ENCODE data around the gene SRD5A1.
A peak's percentile ranks its signal among the peaks of the same experiment; 100 is the strongest.

The SRD5A1 gene

DNA sequence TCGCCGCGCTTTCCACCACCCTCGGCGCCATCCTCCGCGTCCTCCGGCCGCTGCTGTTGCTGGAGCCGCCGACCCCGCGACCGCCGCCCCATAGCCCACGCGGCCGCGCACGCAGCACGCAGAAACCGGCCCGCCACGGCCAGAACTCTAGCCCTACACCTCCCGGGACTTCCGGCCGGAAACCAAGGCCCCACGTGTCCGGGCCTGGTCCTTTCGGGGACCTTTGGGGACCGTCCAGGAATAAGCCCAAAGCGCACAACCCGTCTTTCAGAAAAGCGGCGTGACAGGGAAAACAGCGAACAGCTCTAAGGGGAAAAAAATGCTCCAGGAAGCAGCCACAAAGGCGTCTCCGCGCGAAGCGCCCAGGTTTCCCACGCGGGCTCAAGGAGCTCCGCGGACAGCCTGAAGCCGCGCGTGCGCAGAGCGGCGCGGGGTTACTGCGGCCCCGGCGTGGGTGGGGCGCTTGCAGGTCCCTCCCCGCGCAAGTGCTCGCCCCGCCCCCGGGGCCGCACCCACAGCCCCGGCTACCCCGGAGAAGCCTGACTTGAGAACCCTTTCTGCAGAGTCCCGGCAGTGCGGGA, at the start of gene SRD5A1, which contains the start of gene NSUN2:
Gene SRD5A1 (plus strand): TSS at position 553 of the 581 bp plus-strand sequence. CDS start 137 bp downstream, outside the sequence.
Gene NSUN2 (minus strand): TSS at position 157 of the 581 bp plus-strand sequence. CDS start 65 bp downstream, at position 92.
- peak; percentile 82 for DNase-seq

DNA sequence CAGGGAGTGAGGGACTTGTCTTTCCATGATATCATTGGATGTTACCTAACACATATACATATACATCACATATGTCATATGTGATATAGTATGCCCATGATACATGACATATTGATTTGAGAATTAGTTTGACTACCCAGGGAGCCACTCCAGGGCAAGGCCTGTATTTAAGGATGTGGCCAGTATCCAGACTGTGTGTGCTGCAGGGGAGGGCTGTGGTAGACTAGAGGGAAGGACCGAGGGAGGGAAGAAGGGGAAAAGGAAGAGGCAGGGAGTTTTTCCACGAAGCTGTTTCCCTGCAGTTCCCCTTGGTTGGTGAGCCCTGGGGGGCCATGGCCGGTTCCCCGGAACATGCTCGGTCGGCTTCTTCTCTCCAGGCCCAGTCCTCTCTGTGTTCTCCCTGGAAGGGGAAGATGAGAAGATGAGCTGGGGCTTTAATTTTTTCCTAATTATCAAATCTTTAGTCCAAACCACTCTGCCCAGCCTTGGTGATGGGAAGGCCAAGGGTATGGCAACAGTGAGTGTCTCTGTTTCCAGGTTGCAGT, 49.1 kb upstream of the SRD5A1 start:
- DNase-seq: no peak

GRCh38 chr5:6584727-6585126, 48.5 kb upstream of the SRD5A1 start:
- DNase-seq: no peak

- DNase-seq: no peak
These were observed 48.1 kb upstream of the SRD5A1 start for GRCh38 chr5:6585168-6585567.

DNA sequence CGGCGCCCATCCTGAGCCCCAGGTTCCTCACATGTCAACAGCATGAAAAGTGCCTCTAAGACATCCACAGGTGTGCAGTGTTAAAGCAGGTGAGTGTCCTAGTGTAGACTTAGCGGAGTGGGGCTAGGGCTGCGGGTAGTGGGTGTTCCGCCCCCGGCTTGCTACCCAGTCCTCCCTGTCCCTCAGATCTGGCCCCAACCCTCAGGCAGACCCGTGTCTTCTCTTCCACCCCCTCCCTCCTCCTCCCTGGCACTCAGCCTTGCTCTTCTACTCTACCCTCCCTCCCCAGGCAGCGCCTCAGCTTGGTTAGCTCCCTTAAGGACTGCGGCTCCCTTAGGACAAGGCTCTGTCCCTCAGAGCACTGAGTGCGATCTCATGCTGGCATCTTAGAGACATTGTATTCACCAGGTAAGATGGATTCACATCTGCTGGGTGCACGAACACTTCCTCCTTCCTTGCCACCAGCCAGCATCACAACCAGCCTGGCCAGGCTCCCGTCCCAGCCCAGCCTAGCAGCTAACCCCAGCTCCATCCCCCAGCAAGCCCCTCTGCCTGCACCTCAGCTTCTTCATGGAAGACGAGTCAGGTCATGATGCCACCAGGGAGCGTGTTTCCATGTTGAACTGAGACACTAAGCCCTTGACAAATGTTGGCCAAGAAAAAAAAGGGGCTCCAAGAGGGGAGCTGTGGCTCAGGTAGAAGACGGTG, 47.1 kb upstream of the SRD5A1 start:
- DNase-seq: no peak

GRCh38 chr5:6586647-6587042, 46.6 kb upstream of the SRD5A1 start:
- DNase-seq: no peak

DNA sequence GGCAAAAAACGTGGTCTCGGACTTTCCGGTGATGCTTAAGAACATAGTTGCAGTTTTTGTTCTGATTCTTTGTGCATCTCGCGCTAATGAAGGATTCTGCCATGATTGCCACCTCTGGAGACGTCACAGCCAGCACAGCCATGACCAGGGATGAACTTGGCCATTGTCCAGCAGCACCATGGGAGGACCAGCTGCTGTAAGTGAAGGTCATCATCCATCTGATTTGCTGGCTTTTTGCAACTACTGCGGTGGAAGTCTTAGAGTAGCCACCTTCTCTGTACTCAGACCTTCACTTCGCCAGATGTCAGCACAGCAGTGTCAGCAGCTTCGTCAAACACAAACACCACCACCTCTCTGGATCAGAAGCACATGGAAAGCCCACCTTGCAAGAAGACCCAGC, 46.1 kb upstream of the SRD5A1 start:
- DNase-seq: no peak

- DNase-seq: no peak
These were observed 42.7 kb upstream of the SRD5A1 start for GRCh38 chr5:6590581-6590980.

DNA sequence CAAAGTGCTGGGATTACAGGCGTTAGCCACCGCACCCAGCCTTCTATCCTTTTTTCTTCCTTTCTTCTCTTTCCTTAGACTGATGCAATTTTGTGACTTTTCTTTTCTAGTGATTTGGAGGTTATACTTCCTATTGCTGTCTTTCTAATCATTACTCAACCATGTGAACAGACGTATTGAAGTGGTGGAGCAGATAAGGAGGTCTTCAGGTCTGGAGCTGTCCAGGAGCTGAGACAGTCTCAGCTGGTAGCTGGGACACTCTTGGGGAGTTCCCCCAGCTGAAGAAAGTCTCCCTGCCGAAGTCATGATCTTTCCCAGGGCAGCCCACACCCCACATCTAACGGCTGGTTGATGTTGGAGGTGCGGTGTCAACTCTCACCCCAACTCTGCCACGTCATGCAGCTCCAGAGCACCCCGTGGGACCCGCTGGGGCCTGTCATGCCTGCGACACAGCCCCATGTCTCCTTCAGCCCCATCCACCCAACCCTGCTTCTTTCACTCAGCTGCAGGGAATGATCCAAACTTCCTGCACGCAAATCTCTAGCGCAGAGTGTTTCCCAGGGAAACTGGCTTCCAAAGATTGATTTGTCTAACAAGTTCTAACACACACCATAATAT, 41.5 kb upstream of the SRD5A1 start:
- DNase-seq: no peak

GRCh38 chr5:6592601-6593000, 40.6 kb upstream of the SRD5A1 start:
- no peak for DNase-seq

DNA sequence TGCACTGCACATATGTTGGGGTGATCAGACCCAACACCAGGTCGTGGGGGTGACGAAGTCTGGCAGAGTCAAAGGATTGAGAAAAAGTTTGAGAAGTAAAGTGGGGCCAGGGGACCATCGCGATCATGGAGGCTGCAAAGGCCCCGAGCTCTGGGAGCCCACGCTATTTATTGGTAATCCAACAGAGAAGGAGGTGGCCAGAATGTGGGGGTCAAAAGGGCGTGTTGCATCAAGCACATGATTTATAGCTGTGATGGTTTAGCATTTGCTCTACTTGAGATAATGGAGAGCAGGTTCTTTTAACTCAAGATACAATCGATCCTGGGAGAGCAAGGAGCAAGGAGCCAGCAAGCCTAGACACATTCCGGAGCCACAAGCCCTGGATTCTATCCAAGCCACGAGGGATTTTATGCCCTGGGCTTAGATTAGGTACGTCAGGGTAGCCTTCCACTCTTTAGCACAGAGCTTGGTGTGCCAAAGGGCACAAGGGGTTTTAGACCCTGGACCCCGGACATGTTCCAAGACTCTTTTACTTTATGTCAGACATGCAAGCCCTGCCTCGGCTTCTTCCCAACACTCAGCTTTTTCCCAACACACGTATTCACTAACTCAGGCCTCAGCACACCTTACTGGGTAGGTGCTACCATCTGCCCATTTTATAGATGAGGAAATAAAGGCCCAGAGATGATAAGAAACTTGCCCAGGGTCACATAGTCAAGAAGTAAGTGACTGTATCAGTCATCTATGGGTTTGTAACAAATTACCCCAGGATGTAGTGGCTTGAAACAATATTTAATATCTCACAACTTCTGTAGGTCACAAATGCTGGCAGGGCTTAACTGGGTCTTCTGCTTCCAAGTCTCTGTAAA, 39.9 kb upstream of the SRD5A1 start:
- DNase-seq: no peak

GRCh38 chr5:6594066-6594465, 39.2 kb upstream of the SRD5A1 start:
- no peak for DNase-seq

- no peak for DNase-seq
These were observed 37.8 kb upstream of the SRD5A1 start for GRCh38 chr5:6595405-6595804.

DNA sequence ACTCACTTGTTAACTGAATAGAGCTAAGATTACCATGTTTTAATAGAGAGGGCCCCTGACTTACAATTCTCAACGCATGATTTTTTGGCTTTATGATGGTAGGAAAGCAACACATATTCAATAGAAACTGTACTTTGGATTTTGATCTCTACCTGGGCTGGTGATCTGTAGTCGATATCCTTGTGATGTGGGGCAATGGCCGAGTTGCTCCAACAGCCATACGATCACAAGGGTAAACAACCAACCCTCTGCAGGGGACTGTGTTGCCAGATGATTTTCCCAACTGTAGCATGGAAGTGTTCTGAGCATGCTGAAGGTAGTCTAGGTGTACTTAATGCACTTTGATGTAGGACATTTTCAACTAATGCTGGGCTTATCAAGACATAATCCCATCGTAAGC, 36.9 kb upstream of the SRD5A1 start:
- no peak for DNase-seq

DNA sequence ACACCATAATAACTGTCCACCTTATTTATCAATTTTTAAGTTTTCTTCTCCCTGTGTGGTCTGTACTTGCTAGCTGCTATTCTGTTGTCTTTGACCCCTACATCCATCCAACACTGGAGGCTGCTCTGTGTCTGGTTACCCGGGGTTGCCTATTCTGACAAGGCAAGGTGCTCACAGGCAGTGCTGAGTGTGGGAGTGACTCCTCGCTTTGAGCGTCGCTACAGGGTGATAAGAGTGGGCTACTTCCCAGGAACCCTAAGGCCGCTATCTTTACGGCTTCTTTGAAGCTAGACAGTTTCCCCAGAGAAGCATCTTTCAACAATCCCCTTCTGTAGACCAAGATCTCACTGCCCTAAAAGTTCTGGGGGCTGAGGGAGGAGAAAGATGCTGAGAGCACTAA, 35.7 kb upstream of the SRD5A1 start:
- no peak for DNase-seq

DNA sequence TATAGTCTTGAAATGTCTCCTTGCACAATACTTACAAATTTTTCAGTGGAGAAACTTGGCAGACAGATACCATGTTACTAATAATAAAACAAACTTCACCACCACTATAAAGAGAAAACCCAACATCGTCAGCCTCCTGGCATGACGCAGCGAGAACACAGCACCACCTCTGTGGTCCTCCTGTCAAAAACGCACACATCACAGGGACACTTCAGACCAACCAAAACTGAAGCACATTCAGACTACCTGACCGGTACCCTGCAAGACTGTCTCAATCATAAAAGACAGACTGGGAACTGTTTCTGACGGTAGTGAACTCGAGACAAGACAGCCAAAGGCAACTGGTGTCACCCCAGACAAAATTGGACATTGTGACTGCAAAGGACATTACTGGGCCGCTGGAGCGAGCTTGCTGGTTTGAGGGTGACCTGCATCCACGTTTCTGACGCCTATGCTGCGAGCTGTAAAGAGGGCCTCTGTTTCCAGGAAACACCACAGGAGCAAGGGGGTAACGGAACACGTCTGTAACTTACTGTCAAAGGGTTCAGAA, 34.8 kb upstream of the SRD5A1 start:
- DNase-seq: no peak

DNA sequence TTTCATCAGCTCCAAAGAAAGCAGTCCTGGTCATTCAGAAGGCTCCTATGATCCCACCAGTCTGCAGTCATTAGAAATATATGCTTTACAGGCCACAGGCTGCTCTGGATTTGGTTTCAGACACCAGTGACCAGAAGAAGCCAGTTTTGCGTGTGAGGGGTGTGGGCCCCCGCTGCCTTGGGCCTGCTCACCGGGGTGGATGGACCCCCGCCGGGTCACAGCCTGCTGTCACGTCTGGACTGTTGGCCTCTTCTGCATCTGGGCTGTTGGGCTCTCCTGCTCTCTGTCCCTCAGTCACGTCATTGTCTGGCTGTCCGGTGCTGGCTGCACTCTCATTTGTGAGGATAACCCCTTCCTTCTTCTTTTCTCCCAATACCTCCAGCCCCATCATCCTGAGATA, 33.5 kb upstream of the SRD5A1 start:
- DNase-seq: no peak

- no peak for DNase-seq
These were observed 32.0 kb upstream of the SRD5A1 start for GRCh38 chr5:6601271-6601670.

- no peak for DNase-seq
These were observed 31.4 kb upstream of the SRD5A1 start for GRCh38 chr5:6601816-6602215.

DNA sequence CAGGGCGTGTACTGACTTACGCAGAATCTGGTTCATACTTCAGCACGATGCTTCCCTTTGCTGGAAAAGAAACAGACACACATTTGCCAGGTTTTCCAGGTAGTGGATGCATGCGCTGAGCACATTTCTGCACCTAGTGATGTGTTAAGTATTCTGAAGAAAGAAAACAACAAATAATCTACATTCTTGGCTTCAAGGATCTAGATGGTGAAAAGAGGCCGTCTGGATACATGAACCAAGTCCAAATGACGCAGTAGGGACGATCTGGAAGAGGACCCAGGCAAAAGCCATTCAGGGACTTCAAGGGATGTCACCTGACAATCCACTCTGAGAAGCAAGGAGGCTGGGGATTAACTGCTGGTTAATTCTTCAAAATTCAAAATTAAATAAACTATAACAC, 30.8 kb upstream of the SRD5A1 start:
- DNase-seq: no peak

- no peak for DNase-seq
These were observed 29.6 kb upstream of the SRD5A1 start for GRCh38 chr5:6603643-6604042.

DNA sequence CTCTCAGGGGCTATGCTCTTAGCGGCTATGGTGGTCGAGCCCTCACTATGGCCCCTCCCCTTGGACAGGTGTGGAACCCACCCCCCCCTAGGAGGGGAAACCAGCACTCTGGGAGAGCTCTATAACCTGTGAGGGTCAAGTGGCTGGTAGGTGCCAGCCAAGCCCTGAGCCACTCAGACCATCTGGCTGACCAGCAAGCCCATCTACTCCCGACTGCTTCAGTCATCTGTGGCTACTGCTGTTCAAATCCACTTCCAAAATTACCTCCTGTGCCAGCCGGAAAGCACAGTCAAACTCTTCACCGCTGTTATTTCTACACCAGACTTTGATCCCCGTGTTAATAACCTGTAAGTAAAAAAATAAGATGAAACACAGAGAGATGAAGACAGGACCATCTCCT, 28.9 kb upstream of the SRD5A1 start:
- DNase-seq: no peak

- DNase-seq: no peak
These were observed 28.3 kb upstream of the SRD5A1 start for GRCh38 chr5:6604946-6605345.

Measured in NCI-H2029 (cell line).